GM18517 (cell line): ENCODE results near the gene HECTD1.

Source experiments
- ATAC-seq: cut with Tn5 transposase; IDR thresholded peaks from one replicate; pipeline ENCODE4 v1.9.1; 2021; ENCODE audit warnings: mild to moderate bottlenecking, moderate library complexity; ENCODE audit not compliant: unreplicated experiment

HECTD1 gene

DNA sequence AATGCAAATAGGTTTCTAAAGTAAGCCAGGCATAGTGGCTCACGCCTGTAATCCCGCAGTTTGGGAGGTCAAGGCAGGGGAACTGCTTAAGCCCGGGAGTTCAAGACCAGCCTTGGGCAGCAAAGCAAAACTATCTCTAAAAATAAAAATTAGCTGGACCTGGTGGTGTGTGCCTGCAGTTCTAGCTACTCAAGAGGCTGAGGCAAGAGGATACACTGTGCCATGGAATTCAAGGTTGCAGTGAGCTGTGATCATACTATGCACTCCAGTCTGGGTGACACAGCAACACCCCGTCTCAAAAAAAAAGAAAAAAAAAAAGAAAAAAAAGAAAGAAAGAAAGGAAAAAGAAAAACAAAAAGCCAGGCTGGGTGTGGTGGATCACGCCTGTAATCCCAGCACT, 46.3 kb downstream of the HECTD1 start:
- no peak for ATAC-seq

DNA sequence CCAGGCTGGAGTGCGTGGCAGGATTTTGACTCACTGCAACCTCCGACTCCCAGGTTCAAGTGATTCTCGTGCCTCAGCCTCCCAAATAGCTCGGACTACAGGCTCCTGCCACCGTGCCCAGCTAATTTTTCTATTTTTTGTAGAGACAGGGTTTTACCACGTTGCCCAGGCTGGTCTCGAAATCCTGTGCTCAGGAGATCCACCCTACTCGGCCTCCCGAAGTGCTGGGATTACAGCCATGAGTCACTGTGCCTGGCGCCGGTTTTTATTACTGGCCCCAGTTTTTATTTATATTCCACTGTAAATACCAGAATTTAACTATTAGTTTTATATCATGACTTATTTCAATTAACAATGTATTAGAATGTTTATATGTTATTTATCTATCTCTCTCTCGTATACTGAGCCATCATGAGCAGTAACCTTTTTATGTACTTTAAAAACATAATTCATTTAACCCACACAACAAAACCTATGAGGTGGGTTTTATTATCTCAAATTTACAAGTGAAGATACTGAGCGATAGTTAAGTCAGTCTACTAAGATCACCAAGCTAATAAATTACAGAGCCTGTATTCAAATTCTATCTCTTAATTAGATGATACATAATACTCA, 47.8 kb downstream of the HECTD1 start:
- ATAC-seq, result no peak

DNA sequence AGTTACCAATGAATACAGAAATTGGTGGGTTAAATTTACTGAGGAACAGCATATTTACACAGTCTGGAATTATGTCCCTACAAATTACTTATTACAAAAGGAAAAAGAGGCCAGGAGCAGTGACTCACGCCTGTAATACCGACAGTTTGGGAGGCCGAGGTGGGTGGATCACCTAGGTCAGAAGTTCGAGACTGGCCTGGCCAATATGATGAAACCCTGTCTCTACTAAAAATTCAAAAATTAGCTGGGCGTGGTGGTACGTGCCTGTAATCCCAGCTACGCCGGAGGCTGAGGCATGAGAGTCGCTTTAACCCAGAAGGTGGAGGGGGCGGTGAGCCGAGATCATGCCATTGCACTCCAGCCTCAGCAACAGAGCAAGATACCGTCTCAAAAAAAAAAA, 52.6 kb downstream of the HECTD1 start:
- no peak for ATAC-seq

DNA sequence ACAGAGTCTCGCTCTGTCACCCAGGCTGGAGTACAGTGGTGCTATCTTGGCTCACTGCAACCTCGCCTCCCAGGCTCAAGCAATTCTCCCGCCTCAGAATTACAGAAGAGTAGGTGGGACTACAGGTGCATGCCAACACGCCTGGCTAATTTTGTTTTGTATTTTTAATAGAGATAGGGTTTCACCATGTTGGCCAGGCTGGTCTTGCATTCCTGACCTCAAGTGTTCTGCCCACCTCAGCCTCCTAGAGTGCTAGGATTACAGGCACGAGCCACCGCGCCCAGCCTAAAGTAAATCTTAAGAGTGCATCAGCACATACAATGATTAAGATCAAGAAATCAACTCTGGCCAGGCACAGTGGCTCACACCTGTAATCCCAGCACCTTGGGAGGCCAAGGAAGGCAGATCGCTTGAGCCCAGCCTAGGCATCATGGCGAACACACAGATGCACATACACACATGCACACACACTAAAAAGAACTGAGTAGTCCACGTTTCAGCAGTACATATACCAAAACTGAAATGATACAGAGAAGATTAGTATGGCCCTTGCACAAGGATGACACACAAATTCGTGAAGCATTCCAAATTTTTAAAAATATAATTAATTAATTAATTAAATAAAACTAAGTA, 65.0 kb downstream of the HECTD1 start:
- ATAC-seq, result no peak

DNA sequence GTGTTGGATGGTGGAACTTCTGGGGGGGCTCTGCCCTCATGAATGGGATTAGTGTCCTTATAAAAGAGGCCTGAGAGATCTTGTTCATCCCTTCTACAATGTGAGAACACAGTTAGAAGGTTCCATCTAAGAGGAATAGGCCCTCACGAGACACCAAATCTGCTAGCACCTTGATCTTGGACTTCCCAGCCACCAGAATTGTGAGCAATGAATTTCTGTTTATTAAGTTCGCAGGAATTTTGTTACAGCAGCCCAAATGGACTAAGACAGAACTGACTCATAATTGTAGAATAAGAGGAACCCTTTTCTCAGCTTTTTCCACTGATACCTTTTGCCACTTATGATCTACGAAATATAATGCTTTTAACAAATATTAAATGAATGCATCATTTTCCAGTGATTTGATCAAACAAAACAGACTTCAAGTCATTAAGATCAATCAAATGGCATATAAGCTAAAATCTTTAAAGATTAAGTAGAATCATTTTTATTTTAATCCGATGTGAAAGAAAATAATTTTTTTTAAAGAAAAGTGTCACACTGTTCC, 68.2 kb downstream of the HECTD1 start:
- ATAC-seq, result no peak

DNA sequence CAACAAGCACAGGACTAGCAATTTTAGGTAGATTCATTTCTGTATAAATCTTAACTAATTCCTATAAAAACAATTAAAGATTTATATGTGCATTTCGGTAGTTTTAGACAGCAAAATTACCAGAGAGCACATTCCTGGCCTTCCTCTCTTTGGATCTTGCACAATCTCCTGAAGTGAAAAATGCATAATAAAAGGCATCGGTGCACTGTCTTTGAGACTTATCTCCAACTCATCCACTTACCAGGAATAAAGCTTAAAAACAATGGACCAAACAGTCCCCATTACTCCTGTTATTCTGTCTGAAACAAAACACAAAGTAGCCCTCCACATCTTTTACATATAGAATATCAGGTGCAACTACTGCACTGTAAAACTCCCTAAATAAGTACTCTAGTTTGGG, 69.3 kb downstream of the HECTD1 start:
- no peak for ATAC-seq

DNA sequence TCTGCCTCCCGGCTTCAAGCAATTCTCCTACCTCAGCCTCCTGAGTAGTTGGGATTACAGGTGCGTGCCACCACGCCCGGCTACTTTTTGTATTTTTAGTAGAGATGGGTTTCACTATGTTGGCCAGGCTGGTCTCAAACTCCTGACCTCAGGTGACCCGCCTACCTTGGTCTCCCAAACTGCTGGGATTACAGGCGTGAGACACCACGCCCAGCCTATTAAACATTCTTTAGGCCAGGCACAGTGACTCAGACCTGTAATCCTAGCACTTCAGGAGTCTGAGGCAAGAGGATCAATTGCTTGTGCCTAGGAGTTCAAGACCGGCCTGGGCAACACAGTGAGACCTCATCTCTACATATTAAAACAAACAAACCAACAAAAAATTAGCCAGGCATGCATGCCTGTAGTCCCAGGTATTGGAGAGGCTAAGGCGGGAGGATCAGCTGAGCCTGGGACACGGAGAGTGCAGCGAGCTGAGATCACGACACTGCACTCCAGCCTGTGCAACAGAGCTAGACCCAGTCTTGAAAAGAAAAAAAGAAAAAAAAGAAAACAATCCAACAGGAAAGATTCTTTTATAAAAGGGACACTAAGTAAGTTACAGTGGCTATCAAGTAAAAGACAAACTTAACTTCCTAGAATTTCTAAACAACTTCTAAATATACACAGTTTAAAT, 70.2 kb downstream of the HECTD1 start:
- ATAC-seq, result no peak

DNA sequence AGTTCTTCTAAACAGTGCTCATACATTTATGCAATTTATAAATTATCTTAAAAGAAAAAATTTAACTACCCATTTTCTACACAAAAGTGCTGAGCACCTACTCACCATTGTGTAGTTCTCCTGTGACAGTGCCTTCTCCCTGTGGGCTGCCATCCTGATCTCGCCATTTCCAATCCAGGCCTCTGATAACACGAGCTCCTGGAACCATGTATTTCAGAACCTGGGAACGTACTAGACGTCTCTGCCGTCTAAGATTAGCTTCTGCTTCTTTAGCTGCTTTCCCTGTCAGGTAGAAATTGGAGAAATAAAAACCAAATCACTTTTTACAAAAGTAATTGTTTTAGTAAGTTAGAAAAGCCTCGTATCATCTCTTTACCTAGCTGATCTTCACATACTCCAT, 74.5 kb downstream of the HECTD1 start:
- no peak for ATAC-seq

DNA sequence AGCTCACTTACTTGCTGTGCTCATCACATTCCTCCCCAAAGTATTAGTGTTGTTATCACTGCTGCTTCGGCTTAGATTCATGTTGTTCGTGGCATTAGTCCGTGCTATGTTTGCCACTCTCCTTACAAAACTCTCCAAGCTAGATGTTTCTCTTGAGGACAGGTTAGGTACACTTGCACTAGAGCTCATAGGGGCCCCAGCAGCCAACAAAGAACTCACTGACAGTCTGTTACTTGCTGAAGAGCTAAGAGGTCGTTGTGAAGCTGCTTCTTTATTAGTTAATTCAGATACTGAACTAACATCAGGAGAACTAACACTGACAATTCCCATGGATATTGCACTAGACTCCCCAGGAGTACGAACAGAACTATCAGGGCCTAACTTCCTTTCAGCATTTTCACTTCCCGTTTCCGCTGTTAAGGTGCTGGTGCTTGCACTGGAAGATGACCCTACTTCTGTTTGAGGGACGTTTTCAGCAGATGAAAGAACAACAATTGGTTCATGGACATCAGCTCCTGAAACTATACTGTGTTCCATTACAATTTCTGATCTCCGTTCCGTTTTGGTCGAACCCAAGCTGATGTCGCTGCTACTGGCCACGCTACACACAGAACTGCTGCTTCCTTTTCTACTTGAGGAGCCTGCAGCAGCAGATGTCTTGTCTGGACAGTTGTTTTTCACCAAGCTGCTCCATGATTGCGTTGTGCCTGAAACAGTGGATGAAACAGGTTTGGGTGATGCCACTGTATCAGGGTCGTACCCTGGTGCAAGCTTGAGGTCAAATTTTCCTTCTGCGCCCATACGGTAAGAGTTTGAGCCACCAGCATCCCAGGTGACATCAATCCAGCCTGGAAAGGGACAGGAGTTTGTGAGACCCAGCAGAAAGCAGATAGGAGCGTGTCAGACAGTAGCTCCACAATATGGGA, 78.7 kb downstream of the HECTD1 start:
- ATAC-seq, result no peak

DNA sequence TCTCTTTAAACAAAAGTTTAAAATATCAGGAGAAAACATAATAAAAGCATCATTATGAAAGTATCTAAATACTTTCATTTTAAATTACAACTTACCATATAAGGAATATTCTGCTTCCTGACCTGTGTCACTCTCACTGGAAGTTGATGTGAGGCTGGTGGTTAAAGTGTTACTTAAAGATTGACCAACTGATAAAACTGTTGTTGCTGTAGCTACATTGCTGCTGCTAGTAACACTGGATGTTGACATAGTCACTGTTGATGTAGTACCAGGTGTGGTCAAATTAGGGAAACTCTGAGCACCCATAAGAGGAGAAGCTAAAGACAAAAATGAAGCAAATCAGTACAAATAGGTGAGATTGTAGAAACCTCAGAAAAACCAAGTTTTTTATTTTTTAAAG, 79.9 kb downstream of the HECTD1 start:
- peak; percentile 58 for ATAC-seq

DNA sequence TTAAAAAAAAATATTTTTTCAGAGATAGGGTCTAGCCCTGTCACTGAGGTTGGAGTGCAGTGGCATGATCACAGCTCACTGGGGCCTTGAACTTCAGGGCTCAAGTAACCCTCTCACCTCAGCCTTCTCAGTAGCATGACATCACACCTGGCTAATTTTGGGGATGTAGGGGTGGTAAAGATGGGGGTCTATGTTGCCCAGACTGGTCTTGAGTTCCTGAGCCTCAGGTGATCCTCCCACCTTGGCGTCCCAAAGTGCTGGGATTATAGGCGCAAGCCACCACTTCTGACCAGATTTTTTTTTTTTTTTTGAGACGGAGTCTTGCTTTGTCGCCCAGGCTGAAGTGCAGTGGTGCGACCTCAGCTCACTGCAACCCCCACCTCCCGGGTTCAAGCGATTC, 80.9 kb downstream of the HECTD1 start:
- ATAC-seq, result no peak

DNA sequence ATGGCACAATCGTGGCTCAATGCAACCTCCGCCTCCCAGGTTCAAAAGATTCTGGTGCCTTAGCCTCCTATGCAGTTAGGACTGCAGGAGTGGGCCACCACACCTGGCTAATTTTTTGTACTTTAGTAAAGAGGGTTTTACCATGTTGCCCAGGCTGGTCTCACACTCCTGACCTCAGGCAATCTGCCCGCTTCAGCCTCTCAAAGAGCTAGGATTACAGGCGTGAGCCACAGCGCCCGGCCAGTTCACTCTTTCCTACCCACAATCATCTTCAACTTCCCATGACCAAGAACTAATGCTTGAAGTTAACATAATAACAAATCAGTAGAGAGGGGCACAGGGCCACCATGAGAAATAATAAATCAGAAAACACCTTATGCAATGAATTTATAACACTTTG, 82.4 kb downstream of the HECTD1 start:
- ATAC-seq, result no peak

DNA sequence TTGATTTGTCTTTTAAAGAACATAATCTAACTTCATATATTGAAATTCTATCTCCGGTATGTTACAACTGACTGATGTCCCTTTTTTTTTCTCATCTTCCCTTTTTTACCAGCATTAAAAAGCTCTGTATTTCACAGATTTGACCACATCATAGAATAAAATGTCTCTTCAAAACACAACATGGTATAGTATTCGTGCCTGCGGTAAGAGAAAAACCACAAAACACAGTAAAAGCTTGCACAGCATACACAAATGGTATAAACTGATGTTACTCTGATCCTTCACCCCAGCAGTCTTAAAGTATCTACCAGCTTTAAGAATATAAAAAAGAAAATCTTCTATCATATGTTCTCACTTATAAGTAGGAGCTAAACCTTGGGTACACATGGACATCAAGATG, 83.4 kb downstream of the HECTD1 start:
- ATAC-seq, result no peak

DNA sequence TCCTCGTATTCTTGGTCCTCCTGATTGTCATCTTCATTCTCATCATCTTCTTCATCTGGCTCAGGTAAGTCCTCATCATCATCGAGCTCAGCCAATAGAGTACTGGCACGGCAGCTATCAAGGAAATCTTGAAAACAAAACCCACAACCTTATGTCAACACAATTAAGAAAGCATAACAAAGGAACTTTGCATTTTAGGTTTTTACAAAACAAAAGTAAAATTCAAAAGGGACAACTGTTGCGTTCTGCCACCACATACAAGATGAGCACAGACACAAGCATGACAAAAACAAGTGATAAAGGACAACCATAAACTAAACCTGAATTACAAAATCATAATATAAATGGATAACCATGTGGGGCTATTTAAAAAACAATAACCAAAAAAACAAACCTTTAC, 84.7 kb downstream of the HECTD1 start:
- no peak for ATAC-seq

DNA sequence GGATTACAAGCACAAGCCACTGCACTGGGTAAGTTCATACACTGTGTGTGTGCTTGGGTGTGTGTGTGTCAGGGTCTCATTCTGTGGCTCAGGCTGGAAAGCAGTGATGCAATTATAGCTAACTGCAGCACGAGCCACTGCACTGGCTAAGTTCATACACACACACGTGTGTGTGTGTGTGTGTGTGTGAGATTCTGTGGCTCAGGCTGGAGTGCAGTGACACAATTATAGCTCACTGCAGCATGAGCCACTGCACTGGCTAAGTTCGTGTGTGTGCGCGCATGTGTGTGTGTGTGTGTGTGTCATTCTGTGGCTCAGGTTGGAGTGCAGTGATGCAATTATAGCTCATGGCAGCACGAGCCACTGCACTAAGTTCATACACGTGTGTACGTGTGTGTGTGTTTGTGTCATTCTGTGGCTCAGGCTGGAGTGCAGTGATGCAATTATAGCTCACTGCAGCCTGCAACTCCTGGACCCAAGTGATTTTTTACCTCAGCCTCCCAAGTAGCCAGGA, 85.4 kb downstream of the HECTD1 start:
- no peak for ATAC-seq

DNA sequence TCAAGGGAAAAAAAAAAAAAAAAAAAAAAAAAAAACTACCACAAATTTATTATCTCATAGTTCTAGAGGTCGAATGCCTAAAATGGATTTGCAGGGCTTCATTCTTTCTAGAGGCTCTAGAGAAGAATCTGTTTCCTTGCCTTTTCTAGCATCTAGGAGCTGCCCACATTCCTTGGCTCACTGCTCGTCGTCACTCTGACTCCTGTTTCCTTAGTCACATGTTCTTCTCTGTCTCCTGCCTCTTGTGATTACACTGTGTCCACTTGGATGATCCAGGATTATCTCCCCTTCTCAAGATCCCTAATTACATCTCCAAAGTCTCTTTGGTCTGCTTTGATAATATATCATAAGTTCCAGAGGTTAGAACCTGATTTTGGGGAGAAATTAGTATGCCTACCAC, 88.7 kb downstream of the HECTD1 start:
- ATAC-seq, result no peak

DNA sequence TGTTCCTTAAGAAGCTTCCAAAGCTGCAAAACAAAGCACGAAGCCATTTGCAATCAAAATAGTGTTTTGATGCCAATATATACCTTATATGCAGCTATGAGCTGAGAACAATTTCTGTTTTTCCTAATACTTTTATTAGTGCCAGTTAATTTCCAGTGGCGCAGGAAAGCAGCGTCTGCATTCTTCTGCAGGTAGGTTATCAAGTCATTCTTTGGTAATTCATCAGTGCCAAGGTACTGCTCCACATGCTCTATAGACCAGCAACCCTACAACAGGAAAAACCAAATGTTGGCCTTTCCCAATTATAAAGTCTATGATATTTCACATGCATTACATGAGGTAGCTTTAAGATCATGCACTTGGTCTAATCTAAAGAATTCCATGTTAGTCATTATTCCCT, 93.8 kb downstream of the HECTD1 start:
- ATAC-seq, result no peak

DNA sequence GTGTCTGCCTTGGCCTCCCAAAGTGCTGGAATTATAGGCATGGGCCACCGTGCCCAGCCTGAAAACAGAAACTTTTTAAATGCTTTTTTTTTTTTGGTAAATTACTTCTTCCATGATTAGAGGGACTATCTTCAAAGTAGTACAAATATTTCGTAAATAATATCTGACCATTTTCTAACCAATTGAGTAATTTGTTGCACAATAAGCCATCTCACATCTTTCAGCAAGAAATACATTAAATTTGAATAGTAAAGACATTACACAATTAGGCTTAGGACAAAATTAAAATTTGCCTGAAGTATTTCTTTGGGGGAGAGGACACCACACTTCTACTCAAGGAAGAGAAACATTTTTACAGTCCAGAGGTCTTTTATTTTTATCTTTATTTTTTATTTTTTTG, 96.7 kb downstream of the HECTD1 start:
- ATAC-seq, result no peak

DNA sequence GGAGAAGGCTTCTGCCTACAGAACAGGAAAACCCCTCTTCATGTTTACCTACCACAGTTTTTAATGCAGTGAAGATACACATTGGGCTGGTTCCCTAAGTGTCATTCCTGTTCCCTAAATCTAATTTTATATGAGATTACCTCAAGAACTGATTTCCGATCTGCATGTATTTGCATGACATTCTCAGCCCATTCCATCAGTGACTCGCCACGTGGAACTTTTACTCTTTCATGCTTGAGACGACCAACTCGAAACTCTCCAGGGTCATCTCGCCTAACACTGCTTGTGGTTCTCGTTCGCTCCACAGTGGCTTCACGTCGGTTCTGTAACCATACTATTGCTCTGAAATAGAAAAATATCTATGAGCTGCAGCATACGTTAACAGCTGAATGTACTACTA, 98.3 kb downstream of the HECTD1 start:
- no peak for ATAC-seq

DNA sequence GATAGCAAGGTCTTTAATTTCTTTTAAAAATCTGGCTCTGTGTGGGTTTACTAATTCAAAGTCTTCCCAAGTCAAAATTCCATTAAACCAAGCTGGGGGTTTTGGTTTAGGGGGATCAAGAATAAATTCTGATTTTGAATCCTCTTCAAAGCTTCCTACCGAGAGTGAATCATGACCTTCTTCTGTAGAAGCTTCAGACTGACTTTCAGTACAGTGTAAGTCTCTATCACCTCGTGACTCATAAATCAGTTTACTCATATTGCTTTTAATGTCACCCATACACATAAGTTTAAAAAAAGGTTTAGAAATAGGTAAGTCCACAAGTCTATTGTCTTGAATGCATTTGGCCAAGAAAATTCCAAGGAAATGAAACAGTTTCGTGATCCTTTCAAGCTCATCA, 100.8 kb downstream of the HECTD1 start:
- no peak for ATAC-seq

DNA sequence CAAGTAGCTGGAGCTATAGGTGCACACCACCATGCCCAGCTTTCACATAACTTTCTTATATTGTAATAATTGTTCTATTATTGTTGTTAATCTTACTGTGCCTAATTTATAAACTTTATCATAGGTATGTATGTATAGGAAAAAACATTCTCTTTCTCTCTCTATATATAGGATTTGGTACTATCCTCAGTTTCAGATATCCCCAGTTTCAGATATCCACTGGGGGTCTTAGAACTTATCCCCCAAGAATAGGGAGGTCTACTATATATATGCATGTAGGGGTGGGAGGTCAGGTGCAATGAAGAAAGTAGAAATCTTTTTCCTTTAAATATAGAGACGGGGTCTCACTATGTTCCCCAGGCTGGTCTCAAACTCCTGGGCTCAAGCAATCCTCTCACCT, 110.5 kb downstream of the HECTD1 start:
- ATAC-seq, result no peak
